GM12891 (cell line): Measurements from ENCODE around the gene FAM222B.

Source experiments
- POLR2A ChIP-seq: IDR thresholded peaks from 2 replicates; pipeline ENCODE4 v1.6.1; 2011; ENCODE audit warnings: low read depth, low read length, control low read depth
- POLR2AphosphoS5 ChIP-seq: IDR thresholded peaks from 2 replicates; pipeline ENCODE4 v1.6.1; 2011; ENCODE audit warnings: low read depth, low read length, control low read depth
- POU2F2 ChIP-seq: IDR thresholded peaks from 2 replicates; pipeline ENCODE4 v1.6.1; 2011; ENCODE audit warnings: low read depth, mild to moderate bottlenecking, control low read depth, low read length, moderate library complexity
- TAF1 ChIP-seq: IDR thresholded peaks from 2 replicates; pipeline ENCODE4 v1.6.1; 2011; ENCODE audit warnings: low read depth, low read length, control low read depth

DNA sequence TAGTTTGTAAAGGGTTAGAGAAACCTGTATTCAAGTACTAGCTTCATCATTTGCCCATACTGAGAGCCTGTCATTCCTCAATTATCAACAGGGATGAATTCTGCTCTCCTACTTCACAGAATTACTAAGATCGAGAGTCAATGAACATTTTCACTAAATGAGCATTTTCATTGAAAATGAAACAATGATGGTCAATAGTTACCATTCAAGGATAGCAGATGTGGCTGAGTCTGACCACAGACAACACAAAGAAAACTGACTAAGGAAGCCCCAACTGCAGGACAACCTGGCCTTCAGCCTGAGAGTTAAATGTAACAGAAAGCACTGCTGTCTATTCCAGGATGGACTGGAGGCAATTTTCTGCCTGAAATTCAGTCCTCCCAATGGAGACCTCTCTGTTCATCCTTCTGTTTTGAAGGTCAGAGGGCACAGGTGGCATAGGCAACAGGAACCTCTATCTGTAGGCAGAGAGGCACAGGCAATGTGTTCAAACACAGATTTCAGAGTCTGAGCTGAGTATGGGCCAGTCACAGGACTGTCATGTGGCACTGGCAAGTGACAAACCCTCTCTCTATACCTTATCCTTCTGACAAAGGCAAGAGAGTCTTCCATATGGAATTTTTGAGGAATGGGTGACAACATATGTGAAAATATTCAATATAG is 79.3 kb downstream of the FAM222B start:
- TF ChIP-seq POLR2A (no peak), POLR2AphosphoS5 (no peak), TAF1 (no peak), POU2F2 (no peak)
